SK-N-SH (cell line): ENCODE results near the gene PCNT. TPM values are rescaled to one million over a fixed set of nuclear protein-coding genes. Genes with fewer than 3 reads are reported as not detected.

Experiments
- CTCF ChIA-PET: fragments of 300-600, 350-600 bp; formaldehyde crosslinking; extraction: SDS; loops from one replicate; lab custom pipeline; 2021; lab: Yijun Ruan, JAX
- POLR2A ChIA-PET: fragments of 350-600 bp; sonication (Branson Sonifier 250); formaldehyde crosslinking; extraction: SDS; loops from one replicate; lab custom pipeline; 2020; ENCODE audit warnings: antibody characterized with exemption, inconsistent platforms; lab: Yijun Ruan, JAX
- DNase-seq: peaks from one replicate; pipeline ENCODE4 v3.0.0; 2012
- H2AFZ ChIP-seq: fragments of 200-600 bp; sonication (generic); 2 replicates; pipeline ENCODE4 v1.8.1; 2016; ENCODE audit warnings: antibody characterized with exemption, mild to moderate bottlenecking, low read depth
- H3F3A ChIP-seq: fragments of 200-600 bp; sonication (generic); replicated peaks from 2 replicates; pipeline ENCODE3; 2016; ENCODE audit warnings: antibody characterized with exemption, mild to moderate bottlenecking; ENCODE audit not compliant: insufficient read depth
- H3K27ac ChIP-seq, 2 experiments: fragments of 200-500 bp in 1 of 2; fragments of 200-600 bp in 1 of 2; sonication (Bioruptor generic) in 1 of 2; sonication (generic), shearing (Covaris generic) in 1 of 2; 2 replicates each; pipeline versions ENCODE4 v1.5.1 to v1.6.1; 2014 to 2016; ENCODE audit warnings: low read depth in 2 of 2, inconsistent platforms in 1 of 2, low read length in 1 of 2, mild to moderate bottlenecking in 1 of 2, mixed read lengths in 1 of 2
- H3K27me3 ChIP-seq: fragments of 200-600 bp; sonication (generic), shearing (Covaris generic); 2 replicates; pipeline ENCODE4 v1.6.1; 2016; ENCODE audit warnings: mixed run types; ENCODE audit not compliant: insufficient read depth
- H3K36me3 ChIP-seq, 2 experiments: fragments of 200-500 bp in 1 of 2; fragments of 200-600 bp in 1 of 2; sonication (Bioruptor generic) in 1 of 2; sonication (generic) in 1 of 2; replicated peaks in 1 of 2; 2 replicates each; pipeline versions ENCODE3 to v1.5.1; 2014 to 2016; ENCODE audit warnings: low read length in 1 of 2, mild to moderate bottlenecking in 1 of 2; ENCODE audit not compliant: insufficient read depth in 2 of 2, control insufficient read depth in 1 of 2
- H3K4me1 ChIP-seq, 2 experiments: fragments of 200-500 bp in 1 of 2; fragments of 200-600 bp in 1 of 2; sonication (Bioruptor generic) in 1 of 2; sonication (generic), shearing (Covaris generic) in 1 of 2; 2 replicates each; pipeline versions ENCODE4 v1.5.1 to v1.6.1; 2014 to 2016; ENCODE audit warnings: low read depth in 1 of 2, low read length in 1 of 2, mixed run types in 1 of 2; ENCODE audit not compliant: insufficient read depth in 2 of 2, control insufficient read depth in 1 of 2
- H3K4me2 ChIP-seq: fragments of 200-600 bp; sonication (generic), shearing (Covaris generic); 2 replicates; pipeline ENCODE4 v1.6.1; 2017; ENCODE audit warnings: mixed run types
- H3K4me3 ChIP-seq, 2 experiments: fragments of 200-500 bp in 1 of 2; fragments of 200-600 bp in 1 of 2; sonication (Bioruptor generic) in 1 of 2; sonication (generic), shearing (Covaris generic) in 1 of 2; 2 replicates each; pipeline versions ENCODE4 v1.5.1 to v1.8.1; 2014 to 2016; ENCODE audit warnings: low read depth in 2 of 2, inconsistent platforms in 1 of 2, low read length in 1 of 2, mild to moderate bottlenecking in 1 of 2, mixed read lengths in 1 of 2, moderate library complexity in 1 of 2
- H3K79me2 ChIP-seq: fragments of 200-600 bp; sonication (generic); 2 replicates; pipeline ENCODE4 v1.8.1; 2017; ENCODE audit warnings: mild to moderate bottlenecking; ENCODE audit not compliant: insufficient read depth
- H3K9ac ChIP-seq: fragments of 200-600 bp; sonication (generic); 2 replicates; pipeline ENCODE4 v1.6.1; 2017; ENCODE audit warnings: mixed run types
- H3K9me2 ChIP-seq: fragments of 200-600 bp; sonication (generic); 2 replicates; pipeline ENCODE4 v1.6.1; 2017; ENCODE audit warnings: mixed run types
- H3K9me3 ChIP-seq: fragments of 200-600 bp; sonication (generic); 2 replicates; pipeline ENCODE4 v1.6.1; 2017; ENCODE audit warnings: mixed run types, mild to moderate bottlenecking, moderate library complexity
- H4K20me1 ChIP-seq: fragments of 200-600 bp; sonication (generic); 2 replicates; pipeline ENCODE4 v1.6.1; 2017; ENCODE audit warnings: mild to moderate bottlenecking, mixed run types; ENCODE audit not compliant: insufficient read depth
- CHD2 ChIP-seq: fragments of 150-350 bp; IDR thresholded peaks from 2 replicates; pipeline ENCODE4 v1.6.1; 2018; ENCODE audit warnings: low read length; ENCODE audit not compliant: partially characterized antibody
- FOSL2 ChIP-seq: IDR thresholded peaks from 2 replicates; pipeline ENCODE4 v1.4.0; 2012; ENCODE audit warnings: low read depth, mild to moderate bottlenecking, moderate library complexity, borderline replicate concordance
- GABPA ChIP-seq: IDR thresholded peaks from 2 replicates; pipeline ENCODE4 v1.4.0; 2012; ENCODE audit warnings: low read depth, mild to moderate bottlenecking
- JUND ChIP-seq: IDR thresholded peaks from 2 replicates; pipeline ENCODE4 v1.4.0; 2012
- MEF2A ChIP-seq: IDR thresholded peaks from 2 replicates; pipeline ENCODE4 v1.4.0; 2012; ENCODE audit warnings: low read depth, borderline replicate concordance
- MXI1 ChIP-seq: IDR thresholded peaks from 2 replicates; pipeline ENCODE4 v1.6.1; 2012; ENCODE audit warnings: mild to moderate bottlenecking, low read depth, low read length, improper control_type of control experiment
- NRF1 ChIP-seq: IDR thresholded peaks from 2 replicates; pipeline ENCODE4 v1.6.1; 2012; ENCODE audit warnings: low read depth, mild to moderate bottlenecking, low read length
- PBX3 ChIP-seq: IDR thresholded peaks from 2 replicates; pipeline ENCODE4; 2012
- RCOR1 ChIP-seq: fragments of 150-350 bp; IDR thresholded peaks from 2 replicates; pipeline ENCODE4 v1.6.1; 2017; ENCODE audit warnings: antibody characterized with exemption, low read length
- RFX5 ChIP-seq: IDR thresholded peaks from 2 replicates; pipeline ENCODE4 v1.6.1; 2012; ENCODE audit warnings: mild to moderate bottlenecking, improper control_type of control experiment, low read length
- SMC3 ChIP-seq: IDR thresholded peaks from 2 replicates; pipeline ENCODE4 v1.6.1; 2012; ENCODE audit warnings: low read depth, low read length, improper control_type of control experiment
- TCF12 ChIP-seq: IDR thresholded peaks from 2 replicates; pipeline ENCODE4 v1.4.0; 2012
- ZBTB33 ChIP-seq: IDR thresholded peaks from 2 replicates; pipeline ENCODE4 v1.4.0; 2012; ENCODE audit warnings: low read depth, borderline replicate concordance
- WGBS: methylation state at CpG from one replicate; pipeline ENCODE4 v1.1.6; 2017; ENCODE audit warnings: low lambda C conversion rate; 5-methylcytosine and 5-hydroxymethylcytosine counted together
- polyA plus RNA-seq, 3 experiments: library from polyadenylated mRNA; depleted of rRNA; stranded (reverse); fragments of >200 nt; gene quantifications; 2 replicates each; pipeline ENCODE4 v1.2.3, GENCODE V29; 2012
- TF ChIP-seq, protein P1 (sequence below): fragments of 150-350 bp; IDR thresholded peaks from 2 replicates; pipeline ENCODE4 v1.6.1; 2017; ENCODE audit warnings: antibody characterized with exemption, low read length, low read depth, borderline replicate concordance
- TF ChIP-seq, protein P2 (sequence below): fragments of 150-350 bp; IDR thresholded peaks from 2 replicates; pipeline ENCODE4 v1.6.1; 2016; ENCODE audit warnings: mild to moderate bottlenecking, low read depth, low read length
- TF ChIP-seq, protein P3 (sequence below): fragments of 200-600 bp; sonication (generic); IDR thresholded peaks from 2 replicates; pipeline ENCODE4 v1.6.1; 2017; ENCODE audit warnings: antibody characterized with exemption, mild to moderate bottlenecking, moderate library complexity

The PCNT gene
- polyA plus RNA-seq, 1 of the 3 experiments (the other 2 are of a cell fraction) = 15.7 TPM

- TF ChIP-seq CHD2 = no peak
- TF ChIP-seq PBX3 = no peak
These were observed 74.0 kb downstream of the PCNT start (continued) for GRCh38 chr21:46397993-46398392.

DNA sequence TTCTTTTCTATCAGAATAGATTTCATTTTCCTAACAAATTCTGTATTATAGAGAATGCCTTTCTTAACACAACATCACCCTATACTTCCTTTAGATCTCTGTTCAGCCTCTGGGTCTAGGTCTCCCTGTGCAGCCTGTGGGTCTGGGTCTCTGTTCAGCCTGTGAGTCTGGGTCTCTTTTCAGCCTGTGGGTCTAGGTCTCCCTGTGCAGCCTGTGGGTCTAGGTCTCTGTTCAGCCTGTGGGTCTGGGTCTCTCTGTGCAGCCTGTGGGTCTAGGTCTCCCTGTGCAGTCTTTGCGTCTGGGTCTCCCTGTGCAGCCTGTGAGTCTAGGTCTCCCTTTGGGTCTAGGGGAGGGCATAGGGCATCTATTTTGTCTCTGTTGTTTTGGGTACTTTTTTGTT lies 75.2 kb downstream of the PCNT start:
- no peaks in the 10 kb centered on the region for H3K9me2 ChIP-seq
- H4K20me1 ChIP-seq = no peaks in the 10 kb centered on the region
- TF ChIP-seq GABPA = no peak
- TF ChIP-seq, protein P1, sequence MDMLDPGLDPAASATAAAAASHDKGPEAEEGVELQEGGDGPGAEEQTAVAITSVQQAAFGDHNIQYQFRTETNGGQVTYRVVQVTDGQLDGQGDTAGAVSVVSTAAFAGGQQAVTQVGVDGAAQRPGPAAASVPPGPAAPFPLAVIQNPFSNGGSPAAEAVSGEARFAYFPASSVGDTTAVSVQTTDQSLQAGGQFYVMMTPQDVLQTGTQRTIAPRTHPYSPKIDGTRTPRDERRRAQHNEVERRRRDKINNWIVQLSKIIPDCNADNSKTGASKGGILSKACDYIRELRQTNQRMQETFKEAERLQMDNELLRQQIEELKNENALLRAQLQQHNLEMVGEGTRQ = no peak
- no peak for TF ChIP-seq MEF2A
- TF ChIP-seq, protein P2, sequence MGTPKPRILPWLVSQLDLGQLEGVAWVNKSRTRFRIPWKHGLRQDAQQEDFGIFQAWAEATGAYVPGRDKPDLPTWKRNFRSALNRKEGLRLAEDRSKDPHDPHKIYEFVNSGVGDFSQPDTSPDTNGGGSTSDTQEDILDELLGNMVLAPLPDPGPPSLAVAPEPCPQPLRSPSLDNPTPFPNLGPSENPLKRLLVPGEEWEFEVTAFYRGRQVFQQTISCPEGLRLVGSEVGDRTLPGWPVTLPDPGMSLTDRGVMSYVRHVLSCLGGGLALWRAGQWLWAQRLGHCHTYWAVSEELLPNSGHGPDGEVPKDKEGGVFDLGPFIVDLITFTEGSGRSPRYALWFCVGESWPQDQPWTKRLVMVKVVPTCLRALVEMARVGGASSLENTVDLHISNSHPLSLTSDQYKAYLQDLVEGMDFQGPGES = no peak
- no peak for TF ChIP-seq RCOR1
- TF ChIP-seq TCF12 = no peak
- no peak for TF ChIP-seq SMC3
- TF ChIP-seq ZBTB33 = no peak
- TF ChIP-seq FOSL2 = no peak
- no peak for TF ChIP-seq NRF1
- TF ChIP-seq RFX5 = no peak
- no peak for TF ChIP-seq MXI1
- no peak for TF ChIP-seq CHD2
- TF ChIP-seq, protein P3, sequence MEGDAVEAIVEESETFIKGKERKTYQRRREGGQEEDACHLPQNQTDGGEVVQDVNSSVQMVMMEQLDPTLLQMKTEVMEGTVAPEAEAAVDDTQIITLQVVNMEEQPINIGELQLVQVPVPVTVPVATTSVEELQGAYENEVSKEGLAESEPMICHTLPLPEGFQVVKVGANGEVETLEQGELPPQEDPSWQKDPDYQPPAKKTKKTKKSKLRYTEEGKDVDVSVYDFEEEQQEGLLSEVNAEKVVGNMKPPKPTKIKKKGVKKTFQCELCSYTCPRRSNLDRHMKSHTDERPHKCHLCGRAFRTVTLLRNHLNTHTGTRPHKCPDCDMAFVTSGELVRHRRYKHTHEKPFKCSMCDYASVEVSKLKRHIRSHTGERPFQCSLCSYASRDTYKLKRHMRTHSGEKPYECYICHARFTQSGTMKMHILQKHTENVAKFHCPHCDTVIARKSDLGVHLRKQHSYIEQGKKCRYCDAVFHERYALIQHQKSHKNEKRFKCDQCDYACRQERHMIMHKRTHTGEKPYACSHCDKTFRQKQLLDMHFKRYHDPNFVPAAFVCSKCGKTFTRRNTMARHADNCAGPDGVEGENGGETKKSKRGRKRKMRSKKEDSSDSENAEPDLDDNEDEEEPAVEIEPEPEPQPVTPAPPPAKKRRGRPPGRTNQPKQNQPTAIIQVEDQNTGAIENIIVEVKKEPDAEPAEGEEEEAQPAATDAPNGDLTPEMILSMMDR = no peak
- no peak for TF ChIP-seq JUND
- DNase-seq = no peak
- no peaks in the 10 kb centered on the region for H3F3A ChIP-seq
- H3K9me3 ChIP-seq = no peaks in the 10 kb centered on the region
- H3K4me1 ChIP-seq = no peaks in the 10 kb centered on the region
- CTCF ChIA-PET = no interaction called here
- no peak overlapping the region for H3K27ac ChIP-seq
- peaks cover 18 to 39% of the 10 kb centered on the region in 2 experiments for H3K36me3 ChIP-seq
- H3K9ac ChIP-seq = no peak overlapping the region
- POLR2A ChIA-PET = no interaction called here
- H3K79me2 ChIP-seq = no peaks in the 10 kb centered on the region
- H3K4me2 ChIP-seq = no peak overlapping the region
- no peak overlapping the region for H3K4me3 ChIP-seq
- H2AFZ ChIP-seq = no peak overlapping the region
- no peaks in the 10 kb centered on the region for H3K27me3 ChIP-seq
- WGBS = 75% methylated on average over 1 of the region's 1 CpG
